Measurements from ENCODE around the gene RGL4.
"Not testable (repeated sequence)": the region's sequence is repeated elsewhere in the genome, so short reads cannot be mapped to it uniquely, and the experiment has no call there.

The RGL4 gene, protein sequence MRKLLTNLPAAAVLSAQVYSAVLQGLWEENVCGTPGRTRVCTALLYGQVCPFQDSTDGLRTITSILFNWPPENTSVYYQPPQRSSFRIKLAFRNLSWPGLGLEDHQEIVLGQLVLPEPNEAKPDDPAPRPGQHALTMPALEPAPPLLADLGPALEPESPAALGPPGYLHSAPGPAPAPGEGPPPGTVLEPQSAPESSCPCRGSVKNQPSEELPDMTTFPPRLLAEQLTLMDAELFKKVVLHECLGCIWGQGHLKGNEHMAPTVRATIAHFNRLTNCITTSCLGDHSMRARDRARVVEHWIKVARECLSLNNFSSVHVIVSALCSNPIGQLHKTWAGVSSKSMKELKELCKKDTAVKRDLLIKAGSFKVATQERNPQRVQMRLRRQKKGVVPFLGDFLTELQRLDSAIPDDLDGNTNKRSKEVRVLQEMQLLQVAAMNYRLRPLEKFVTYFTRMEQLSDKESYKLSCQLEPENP

GRCh38 chr22:23690713-23691112 is at the start of gene RGL4:
Gene RGL4, plus strand, starts transcription at chr22:23691013. Its CDS starts 1,018 bp downstream, at chr22:23692031.
- no peak for DNase-seq

DNA sequence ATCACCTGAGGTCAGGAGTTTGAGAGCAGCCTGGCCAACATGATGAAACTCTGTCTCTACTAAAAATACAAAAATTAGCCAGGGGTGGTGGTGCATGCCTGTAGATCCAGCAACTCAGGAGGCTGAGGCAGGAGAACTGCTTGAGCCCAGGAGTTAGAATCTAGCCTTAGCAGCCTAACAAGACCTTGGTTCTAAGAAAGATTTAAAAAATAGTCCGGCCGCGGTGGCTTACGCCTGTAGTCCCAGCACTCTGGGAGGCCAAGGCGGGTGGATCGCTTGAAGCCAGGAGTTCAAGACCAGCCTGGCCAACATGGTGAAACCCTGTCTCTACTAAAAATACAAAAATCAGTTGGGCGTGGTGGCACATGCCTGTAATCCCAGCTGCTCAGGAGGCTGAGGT is 44.3 kb upstream of the RGL4 start:
- not testable (repeated sequence) for DNase-seq

- no peak for DNase-seq
Measured at GRCh38 chr22:23649071-23649501, 41.7 kb upstream of the RGL4 start.

- DNase-seq = no peak
Measured at GRCh38 chr22:23651676-23652075, 39.1 kb upstream of the RGL4 start.

DNA sequence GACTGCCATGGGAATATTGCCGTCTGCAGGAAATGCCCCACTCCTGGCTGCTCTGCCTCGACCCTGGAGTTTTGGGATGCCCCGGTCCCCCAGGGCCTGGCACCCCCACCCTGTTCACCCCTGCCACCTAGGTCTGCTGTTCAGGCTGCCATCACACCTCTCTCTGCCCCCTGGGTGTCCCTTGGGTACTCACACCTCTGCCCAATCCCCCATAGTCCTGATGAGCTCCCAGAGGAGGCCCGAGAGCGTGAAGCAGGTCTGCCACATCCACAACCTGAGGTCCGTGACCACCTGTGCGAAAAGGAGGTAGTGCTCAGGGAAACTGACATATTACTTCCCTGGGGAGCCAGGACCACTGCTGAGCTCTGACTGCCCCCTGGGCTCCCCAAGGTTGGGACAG is 38.5 kb upstream of the RGL4 start:
- DNase-seq = no peak

- DNase-seq = no peak
Measured at GRCh38 chr22:23652711-23653110, 38.1 kb upstream of the RGL4 start.

DNA sequence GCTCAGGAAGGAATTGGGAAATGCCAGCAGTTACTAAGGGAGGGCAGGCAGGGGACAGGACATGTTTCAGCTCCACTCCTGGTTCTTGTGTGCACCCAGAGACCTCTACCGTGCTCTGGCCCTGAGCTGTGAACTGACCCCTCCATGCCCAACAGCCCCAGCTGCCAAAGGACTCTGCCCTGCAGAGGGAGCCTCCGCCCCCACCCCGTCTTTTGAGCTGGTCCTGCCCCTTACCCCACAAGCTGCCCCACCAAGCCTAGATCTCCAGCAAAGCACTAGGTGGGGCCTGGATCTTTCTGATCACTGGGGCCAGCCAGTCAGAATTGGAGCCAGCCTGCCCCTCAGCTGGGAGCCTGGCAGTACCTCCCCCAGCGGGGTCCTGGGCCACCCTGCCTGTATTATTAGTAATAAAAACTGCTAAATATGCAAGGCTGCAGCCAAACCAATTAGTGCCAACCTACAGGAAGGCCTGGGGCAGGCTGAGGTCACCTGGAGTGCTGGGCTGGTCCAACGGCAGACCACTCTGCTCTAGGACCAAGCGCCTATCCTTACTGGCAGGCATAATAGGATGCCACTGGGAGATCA is 34.8 kb upstream of the RGL4 start:
- no peak for DNase-seq

DNA sequence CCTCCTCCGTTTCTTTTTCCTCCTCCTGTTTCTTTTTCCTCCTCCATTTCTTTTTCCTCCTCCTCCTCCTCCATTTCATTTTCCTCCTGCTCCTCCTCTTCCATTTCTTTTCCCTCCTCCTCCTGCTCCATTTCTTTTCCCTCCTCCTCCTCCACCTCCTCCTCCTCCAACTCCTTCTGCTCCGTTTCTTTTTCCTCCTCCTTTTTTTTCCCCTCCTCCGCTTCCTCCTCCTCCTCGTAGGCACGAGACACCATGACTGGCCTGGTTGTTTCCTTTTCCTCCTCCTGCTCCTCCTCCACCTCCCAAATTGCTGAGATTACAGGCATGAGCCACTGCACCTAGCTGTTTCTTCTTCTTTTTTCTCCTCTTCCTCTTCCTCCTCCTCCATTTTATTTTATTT is 33.1 kb upstream of the RGL4 start:
- no peak for DNase-seq

GRCh38 chr22:23660381-23660780 is 30.4 kb upstream of the RGL4 start:
- not testable (repeated sequence) for DNase-seq

GRCh38 chr22:23670378-23671295 is 20.2 kb upstream of the RGL4 start:
- DNase-seq = no peak

DNA sequence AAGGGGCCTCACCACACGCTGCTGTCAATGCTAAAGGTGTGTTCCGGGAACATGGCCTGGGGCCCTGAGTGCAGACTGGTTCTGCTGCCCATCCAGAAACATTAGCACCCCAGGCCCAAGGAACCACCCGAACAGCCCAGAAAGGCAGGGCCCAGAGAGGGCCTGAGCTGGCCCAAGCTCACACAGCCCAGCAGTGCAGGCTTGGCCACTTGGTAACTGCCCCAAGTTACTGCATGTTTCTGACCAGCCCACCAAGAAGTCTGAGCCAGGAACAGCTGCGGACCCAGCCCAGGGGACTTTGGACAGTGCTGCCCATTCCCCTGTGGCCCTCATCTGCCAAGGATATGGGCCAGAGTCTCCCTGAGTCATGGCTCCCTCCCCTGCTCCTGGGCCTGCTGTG is 19.4 kb upstream of the RGL4 start:
- not testable (repeated sequence) for DNase-seq

- not testable (repeated sequence) for DNase-seq
Measured at GRCh38 chr22:23672307-23673049, 18.3 kb upstream of the RGL4 start.

- DNase-seq = no peak
Measured at GRCh38 chr22:23673050-23673620, 17.7 kb upstream of the RGL4 start.

DNA sequence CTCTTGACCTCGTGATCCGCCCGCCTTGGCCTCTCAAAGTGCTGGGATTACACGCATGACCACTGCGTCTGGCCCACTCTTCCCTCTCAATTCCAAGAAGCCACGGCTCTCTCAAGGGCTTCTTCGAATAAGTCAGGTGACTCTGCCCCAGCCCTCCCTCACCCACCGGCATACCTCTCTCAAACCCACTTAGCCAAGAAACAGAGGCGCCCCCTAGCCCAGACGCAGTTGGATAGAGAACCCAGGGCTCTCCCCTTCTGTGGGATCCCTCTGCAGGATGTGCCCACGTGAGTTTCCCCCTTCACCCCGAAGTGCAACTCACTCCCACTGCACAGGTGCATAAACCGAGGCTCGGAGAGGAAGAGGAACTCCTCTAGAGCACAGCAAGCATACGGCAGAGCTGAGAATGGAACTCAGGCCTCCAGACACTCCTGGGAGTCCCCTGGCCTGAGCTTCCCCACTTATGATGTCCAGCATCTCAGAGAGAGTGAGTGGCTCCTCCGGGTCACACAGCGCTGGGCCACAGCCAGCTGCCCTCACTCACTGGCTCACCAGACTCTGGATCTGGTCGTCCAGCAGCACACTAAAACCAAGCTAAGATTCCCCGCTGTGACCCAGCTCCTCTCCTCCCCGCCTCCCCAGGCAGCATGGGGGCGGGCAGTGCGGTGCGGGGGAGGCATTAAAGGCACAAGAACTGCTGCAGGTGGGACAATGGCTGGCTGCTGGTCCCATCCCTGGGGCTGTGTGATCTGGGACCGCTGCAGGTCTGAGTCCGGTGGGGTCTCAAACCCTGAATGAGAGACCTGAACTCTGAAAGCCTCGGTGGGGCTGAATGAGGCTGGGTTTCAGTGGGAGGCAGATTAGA is 16.8 kb upstream of the RGL4 start:
- DNase-seq = no peak

- DNase-seq = not testable (repeated sequence)
Measured at GRCh38 chr22:23674886-23675501, 15.8 kb upstream of the RGL4 start.

- no peak for DNase-seq
Measured at GRCh38 chr22:23675502-23676415, 15.1 kb upstream of the RGL4 start.

DNA sequence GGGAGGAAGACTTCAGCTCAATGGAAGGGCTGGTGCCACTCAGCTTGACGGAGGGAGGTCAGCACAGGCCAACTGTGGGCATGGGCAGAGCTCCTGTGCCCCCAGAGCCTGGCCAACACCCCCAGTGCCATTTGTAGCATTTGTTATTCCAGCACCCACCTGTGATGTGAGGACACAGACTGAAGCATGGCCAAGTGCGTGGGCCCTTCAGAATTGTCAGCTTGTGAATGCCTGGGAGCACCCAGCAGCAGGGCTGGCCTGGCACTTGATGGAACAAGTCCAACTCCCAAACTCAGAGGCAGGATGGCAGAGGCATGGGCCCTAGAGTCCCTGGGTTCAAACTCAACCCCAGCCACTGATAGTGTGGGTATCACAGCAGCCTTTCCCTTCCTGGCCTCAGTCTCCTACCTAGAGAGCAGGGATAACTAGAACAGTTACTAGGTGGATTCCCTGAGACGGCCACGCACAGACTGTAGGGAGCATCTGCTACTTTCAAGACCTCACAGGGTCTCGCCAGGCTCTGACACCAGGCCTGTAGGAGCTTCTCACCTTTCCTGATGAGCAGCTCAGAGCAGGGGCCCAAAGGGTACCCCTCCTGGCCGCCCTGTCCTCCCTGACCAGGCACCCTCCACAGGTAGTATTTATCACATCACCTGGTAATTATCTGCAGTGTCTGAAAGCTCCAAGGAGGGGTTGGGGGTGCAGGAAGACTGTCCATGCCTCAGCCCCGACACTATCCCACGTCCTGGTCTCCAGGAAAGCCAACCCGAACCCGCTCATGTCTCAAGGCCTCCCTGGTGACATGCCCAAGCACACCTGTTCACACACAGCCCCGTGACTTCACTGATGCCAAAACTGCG is 13.7 kb upstream of the RGL4 start:
- DNase-seq = not testable (repeated sequence)

DNA sequence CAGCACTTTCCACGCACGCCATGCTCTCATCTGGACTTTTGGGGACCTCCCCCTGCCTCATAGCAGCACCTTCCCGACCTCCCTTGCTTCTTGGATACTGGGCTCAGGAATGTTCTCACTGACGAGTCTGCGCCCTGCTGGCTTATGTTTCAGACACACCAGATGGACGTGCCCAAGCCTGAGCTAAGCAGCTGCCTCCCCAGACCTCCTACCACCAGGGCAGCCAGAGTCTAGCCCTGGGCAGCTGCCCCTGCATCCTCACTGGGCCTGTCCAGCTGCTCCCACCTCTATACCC is 13.2 kb upstream of the RGL4 start:
- DNase-seq = no peak

DNA sequence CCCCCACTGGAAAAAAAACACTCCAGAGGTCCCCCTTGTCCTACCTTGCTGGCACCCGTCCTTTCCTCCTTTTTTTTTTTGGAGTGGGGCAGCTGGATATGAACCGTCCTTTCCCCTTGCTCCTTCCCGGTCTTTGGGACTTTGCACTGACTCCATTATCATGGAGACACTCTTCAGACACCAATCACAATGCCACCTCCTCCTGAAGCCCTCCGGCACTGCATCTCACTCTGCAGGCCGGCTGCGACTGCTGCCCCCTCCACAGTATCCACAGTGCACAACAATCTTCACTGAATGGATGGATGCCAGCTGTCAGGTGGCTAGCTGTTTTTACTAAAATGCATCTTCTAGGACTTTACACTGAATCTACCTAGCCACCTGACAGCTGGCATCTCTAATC is 12.7 kb upstream of the RGL4 start:
- DNase-seq = no peak

All from AML-193 (cell line).